Lower leg skin (tissue), 3 donors: ENCODE data around the gene UBASH3A.

Experiments used
- CTCF ChIP-seq, 3 donors: fragments of 450-650 bp; IDR thresholded peaks; one replicate each; pipeline ENCODE4 v1.5.1; 2016; ENCODE audit warnings: antibody characterized with exemption in 3 of 3, mild to moderate bottlenecking in 3 of 3, moderate library complexity in 2 of 3
- POLR2A ChIP-seq, 2 donors: fragments of 450-650 bp; IDR thresholded peaks; one replicate each; pipeline ENCODE4 v1.6.1; 2016 to 2017; ENCODE audit warnings: antibody characterized with exemption in 2 of 2, mild to moderate bottlenecking in 1 of 2, moderate library complexity in 1 of 2

DNA sequence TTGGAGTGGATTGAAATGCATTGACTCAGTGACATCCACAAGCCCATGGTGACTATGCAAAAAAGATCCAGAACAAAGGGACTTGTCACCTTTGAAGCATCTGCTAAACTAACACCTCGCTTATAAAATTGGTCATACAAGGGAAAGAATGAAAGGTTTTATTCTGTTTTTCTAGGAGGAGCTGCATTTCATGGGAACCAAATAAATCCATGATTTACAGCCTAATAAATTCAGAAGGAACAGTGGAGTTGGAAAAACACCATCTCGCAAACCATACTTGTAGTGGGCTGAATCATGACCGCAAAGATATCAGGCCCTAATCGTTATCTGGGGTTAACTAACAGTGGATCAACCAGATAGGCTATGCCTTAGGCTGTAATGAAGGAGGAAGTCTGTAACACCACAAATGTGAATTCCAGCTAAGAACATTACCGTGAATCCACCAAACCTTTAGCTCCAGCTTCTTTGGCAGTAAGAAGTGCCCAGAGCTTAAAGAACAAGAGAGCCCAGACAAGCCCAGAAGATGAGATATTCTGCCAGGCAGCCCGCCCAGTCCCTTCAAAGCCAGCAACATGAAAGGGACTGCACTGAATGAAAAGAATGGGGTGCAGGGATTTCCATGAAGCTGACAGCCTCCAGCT lies 64.9 kb downstream of the UBASH3A start:
- TF ChIP-seq POLR2A (IDR thresholded peaks at IDR 0.05) (no peak), CTCF (IDR thresholded peaks at IDR 0.05) (no peak)
